KMS-11 (cell line): ENCODE measurements around the gene SYNE1.

ENCODE experiments used
- H2AFZ ChIP-seq: fragments of 200-600 bp; sonication (generic); 2 replicates; pipeline ENCODE4 v1.6.1; 2016; ENCODE audit warnings: antibody characterized with exemption, mixed run types, low read depth
- H3K27ac ChIP-seq: fragments of 200-600 bp; sonication (generic); 2 replicates; pipeline ENCODE4 v1.6.1; 2016; ENCODE audit warnings: mild to moderate bottlenecking, mixed run types
- H3K27me3 ChIP-seq: fragments of 200-600 bp; sonication (generic); 2 replicates; pipeline ENCODE4 v1.6.1; 2017; ENCODE audit warnings: mild to moderate bottlenecking, low read depth, mixed run types, moderate library complexity; ENCODE audit not compliant: insufficient read depth
- H3K36me3 ChIP-seq: fragments of 200-600 bp; sonication (generic); 2 replicates; pipeline ENCODE4 v1.6.1; 2017; ENCODE audit warnings: mild to moderate bottlenecking, mixed run types; ENCODE audit not compliant: insufficient read depth
- H3K4me1 ChIP-seq: fragments of 200-600 bp; sonication (generic); 2 replicates; pipeline ENCODE4 v1.6.1; 2016; ENCODE audit warnings: mild to moderate bottlenecking, low read depth, mixed run types; ENCODE audit not compliant: poor library complexity, severe bottlenecking
- H3K4me2 ChIP-seq: fragments of 200-600 bp; sonication (generic); 2 replicates; pipeline ENCODE4 v1.7.0; 2016; ENCODE audit warnings: mild to moderate bottlenecking, mixed run types
- H3K4me3 ChIP-seq: fragments of 200-600 bp; sonication (generic); IDR thresholded peaks from 2 replicates; pipeline ENCODE4 v1.6.1; 2017; ENCODE audit warnings: low read depth, low read length, mixed read lengths; ENCODE audit not compliant: insufficient read depth
- H3K79me2 ChIP-seq: fragments of 200-600 bp; sonication (generic); 2 replicates; pipeline ENCODE4 v1.6.1; 2016; ENCODE audit warnings: low read depth, mixed run types; ENCODE audit not compliant: insufficient read depth
- H3K9ac ChIP-seq: fragments of 200-600 bp; sonication (generic); 2 replicates; pipeline ENCODE4 v1.6.1; 2016; ENCODE audit warnings: mild to moderate bottlenecking, mixed run types
- H4K20me1 ChIP-seq: fragments of 200-600 bp; sonication (generic); 2 replicates; pipeline ENCODE4 v1.6.1; 2016; ENCODE audit warnings: mild to moderate bottlenecking, mixed run types; ENCODE audit not compliant: insufficient read depth
- TF ChIP-seq, protein P1 (sequence below): fragments of 200-600 bp; sonication (generic); conservative IDR thresholded peaks from 2 replicates; pipeline ENCODE4 v1.6.1; 2017; ENCODE audit warnings: low read depth, mild to moderate bottlenecking, antibody characterized with exemption, low read length, moderate library complexity, mixed read lengths

SYNE1 gene

DNA sequence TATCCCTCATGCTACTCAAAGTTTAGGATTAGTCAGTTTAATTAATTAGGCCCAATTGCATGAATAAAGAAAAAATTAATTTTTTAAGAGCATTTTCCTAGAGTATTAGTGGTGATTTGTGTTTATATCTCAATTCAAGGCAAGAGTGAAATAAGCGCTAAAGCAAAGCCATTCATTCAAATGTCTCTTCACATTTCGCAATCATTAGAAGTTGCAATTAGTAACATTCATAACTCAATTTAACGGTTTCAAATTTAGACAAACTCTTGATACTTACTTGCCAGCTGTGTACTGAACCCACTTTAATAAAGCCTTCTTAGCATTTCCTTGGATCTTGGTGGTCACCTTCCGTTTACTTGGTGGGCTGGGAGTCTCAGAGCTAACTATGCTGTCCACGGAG is 127.2 kb downstream of the SYNE1 start:
- H3K36me3 ChIP-seq = no peaks in the 10 kb centered on the region
- no peak overlapping the region for H3K27ac ChIP-seq
- H4K20me1 ChIP-seq = no peaks in the 10 kb centered on the region
- no peak overlapping the region for H3K9ac ChIP-seq
- no peaks in the 10 kb centered on the region for H3K27me3 ChIP-seq
- no peaks in the 10 kb centered on the region for H3K79me2 ChIP-seq
- H3K4me1 ChIP-seq = no peaks in the 10 kb centered on the region
- TF ChIP-seq, protein P1, sequence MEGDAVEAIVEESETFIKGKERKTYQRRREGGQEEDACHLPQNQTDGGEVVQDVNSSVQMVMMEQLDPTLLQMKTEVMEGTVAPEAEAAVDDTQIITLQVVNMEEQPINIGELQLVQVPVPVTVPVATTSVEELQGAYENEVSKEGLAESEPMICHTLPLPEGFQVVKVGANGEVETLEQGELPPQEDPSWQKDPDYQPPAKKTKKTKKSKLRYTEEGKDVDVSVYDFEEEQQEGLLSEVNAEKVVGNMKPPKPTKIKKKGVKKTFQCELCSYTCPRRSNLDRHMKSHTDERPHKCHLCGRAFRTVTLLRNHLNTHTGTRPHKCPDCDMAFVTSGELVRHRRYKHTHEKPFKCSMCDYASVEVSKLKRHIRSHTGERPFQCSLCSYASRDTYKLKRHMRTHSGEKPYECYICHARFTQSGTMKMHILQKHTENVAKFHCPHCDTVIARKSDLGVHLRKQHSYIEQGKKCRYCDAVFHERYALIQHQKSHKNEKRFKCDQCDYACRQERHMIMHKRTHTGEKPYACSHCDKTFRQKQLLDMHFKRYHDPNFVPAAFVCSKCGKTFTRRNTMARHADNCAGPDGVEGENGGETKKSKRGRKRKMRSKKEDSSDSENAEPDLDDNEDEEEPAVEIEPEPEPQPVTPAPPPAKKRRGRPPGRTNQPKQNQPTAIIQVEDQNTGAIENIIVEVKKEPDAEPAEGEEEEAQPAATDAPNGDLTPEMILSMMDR = no peak
- no peak overlapping the region for H3K4me3 ChIP-seq
- no peak overlapping the region for H2AFZ ChIP-seq
- H3K4me2 ChIP-seq = no peak overlapping the region

DNA sequence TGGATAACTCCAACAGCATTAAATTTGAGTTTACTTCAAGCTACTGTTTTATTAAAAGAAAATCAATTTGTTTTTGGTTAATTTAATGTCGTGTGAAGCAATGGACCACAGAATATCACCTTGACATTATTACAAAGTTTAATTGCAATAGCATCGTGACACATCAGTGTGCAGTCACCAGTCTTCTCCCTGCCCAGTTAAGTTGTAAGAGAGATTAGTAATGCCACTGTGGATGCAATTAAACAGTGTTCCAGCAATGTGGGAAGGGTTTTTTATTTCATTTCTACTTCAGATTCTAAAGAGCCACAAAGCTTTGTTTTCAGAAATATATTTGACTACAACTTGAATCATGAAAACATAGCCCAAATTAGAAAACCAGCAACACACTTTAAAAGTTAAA is 128.7 kb downstream of the SYNE1 start:
- no peak overlapping the region for H3K9ac ChIP-seq
- no peak overlapping the region for H2AFZ ChIP-seq
- no peaks in the 10 kb centered on the region for H3K36me3 ChIP-seq
- H3K79me2 ChIP-seq = no peaks in the 10 kb centered on the region
- H3K27ac ChIP-seq = no peak overlapping the region
- H3K4me3 ChIP-seq = no peak overlapping the region
- no peak overlapping the region for H3K4me2 ChIP-seq
- H3K27me3 ChIP-seq = no peaks in the 10 kb centered on the region
- H3K4me1 ChIP-seq = no peaks in the 10 kb centered on the region
- TF ChIP-seq, protein P1 = no peak
- H4K20me1 ChIP-seq = no peaks in the 10 kb centered on the region

DNA sequence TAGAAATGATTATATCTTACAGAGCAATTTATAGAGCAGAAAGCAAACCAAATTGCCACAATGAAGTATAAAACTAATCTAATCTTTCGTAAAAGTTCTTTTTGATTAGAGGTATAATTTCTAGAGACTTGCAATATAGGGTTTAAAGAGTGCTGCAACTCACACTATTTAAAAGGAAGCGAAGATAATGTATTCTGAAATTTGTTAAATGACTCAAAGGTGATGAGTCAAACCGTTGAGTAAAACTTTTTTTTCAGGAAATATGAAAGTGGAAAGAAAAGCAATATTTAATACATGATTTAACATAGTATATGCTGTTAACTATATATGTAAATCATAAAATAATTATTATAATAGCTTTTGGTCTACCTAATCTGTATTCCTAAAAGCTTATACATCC is 133.6 kb downstream of the SYNE1 start:
- Histone ChIP-seq H4K20me1 (no peaks in the 10 kb centered on the region), H3K9ac (no peak overlapping the region), H3K4me2 (no peak overlapping the region), H3K79me2 (no peaks in the 10 kb centered on the region), H3K4me1 (peaks cover 7% of the 10 kb centered on the region), H2AFZ (no peak overlapping the region), H3K4me3 (no peak overlapping the region), H3K27me3 (no peaks in the 10 kb centered on the region), H3K27ac (no peak overlapping the region), H3K36me3 (no peaks in the 10 kb centered on the region)
- TF ChIP-seq, protein P1 = no peak

DNA sequence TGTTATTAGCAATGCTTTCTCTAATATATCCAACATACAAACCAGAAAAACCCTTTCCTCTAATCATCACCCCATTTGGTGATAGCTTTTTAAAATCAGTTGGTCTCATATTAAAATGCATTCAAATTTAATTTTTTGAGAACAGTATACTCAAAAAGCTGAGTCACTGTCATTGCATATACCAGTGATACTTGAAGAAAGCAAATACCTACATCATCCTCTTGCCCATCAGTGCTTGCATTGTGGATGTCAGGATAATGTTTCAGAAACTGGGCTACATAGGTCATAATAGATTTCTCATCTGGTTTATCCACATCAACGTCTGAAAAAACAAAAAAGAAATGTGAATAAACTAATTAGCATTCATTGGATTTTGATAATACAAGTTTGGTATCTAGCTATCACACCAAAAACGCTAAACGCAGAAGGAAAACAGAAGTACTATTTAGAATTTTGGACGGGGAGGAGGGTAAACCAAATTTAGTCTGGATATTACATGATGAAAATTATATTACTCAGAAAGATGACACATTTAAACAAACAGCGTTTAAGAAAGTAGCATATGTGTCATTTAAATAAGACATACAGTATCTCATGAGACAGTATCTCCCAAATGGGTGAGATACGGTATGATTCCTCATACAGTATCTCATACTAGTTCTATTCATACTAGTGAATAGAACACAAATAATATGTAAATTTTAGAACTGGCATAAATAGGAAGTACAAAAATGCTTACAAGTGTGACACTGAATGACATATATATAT is 134.6 kb downstream of the SYNE1 start:
- TF ChIP-seq, protein P1 = no peak
- Histone ChIP-seq H4K20me1 (no peaks in the 10 kb centered on the region), H3K27me3 (no peaks in the 10 kb centered on the region), H3K27ac (no peak overlapping the region), H2AFZ (no peak overlapping the region), H3K4me3 (no peak overlapping the region), H3K9ac (no peak overlapping the region), H3K4me2 (no peak overlapping the region), H3K36me3 (no peaks in the 10 kb centered on the region), H3K4me1 (peaks cover 7% of the 10 kb centered on the region), H3K79me2 (no peaks in the 10 kb centered on the region)
